HG03432 (cell line): ENCODE results near the gene COCH.
A peak's percentile ranks its signal among the peaks of the same experiment; 100 is the strongest.
"Not testable (repeated sequence)": the region's sequence is repeated elsewhere in the genome, so short reads cannot be mapped to it uniquely, and the experiment has no call there.

Experiments used
- ATAC-seq: cut with Tn5 transposase; IDR thresholded peaks from one replicate; pipeline ENCODE4 v1.9.1; 2021; ENCODE audit warnings: mild to moderate bottlenecking, moderate library complexity; ENCODE audit not compliant: unreplicated experiment

Gene COCH

DNA sequence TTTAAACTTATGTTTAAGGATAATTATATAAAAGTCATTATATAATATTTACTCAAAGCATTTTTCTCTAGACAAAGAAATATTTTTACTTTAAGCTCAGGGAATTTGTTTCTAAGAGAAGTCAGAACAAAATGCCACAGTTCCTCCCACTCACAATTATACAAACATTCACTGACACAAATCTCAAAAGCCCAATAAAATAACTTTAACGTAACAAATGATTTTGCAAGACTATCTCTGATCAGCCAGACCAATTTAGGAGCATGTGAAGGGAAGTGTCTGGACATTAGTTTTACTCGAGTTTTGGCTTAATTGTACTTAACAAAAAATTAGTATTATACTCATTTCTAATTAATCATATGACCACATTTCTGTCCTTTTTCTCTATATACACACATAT, 41.2 kb downstream of the COCH start:
- no peak for ATAC-seq

DNA sequence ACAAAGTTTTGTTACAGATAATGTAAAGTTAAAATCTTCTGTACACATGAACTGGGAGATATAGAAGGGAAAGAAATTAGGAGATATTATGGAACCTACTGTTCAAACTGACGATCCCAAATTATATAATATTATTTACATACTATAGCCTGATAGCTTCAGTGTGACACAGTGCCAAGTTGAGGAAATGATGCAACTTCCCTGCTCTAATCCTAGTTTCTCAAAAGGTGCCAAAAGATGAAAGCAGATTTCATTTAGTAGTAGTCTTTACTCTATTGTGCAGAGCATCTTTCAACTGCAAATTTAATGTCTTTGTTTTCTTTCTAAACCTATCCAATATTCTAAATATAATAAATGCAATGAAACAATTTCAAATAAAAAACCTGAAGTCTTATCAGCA, 46.9 kb downstream of the COCH start:
- no peak for ATAC-seq

DNA sequence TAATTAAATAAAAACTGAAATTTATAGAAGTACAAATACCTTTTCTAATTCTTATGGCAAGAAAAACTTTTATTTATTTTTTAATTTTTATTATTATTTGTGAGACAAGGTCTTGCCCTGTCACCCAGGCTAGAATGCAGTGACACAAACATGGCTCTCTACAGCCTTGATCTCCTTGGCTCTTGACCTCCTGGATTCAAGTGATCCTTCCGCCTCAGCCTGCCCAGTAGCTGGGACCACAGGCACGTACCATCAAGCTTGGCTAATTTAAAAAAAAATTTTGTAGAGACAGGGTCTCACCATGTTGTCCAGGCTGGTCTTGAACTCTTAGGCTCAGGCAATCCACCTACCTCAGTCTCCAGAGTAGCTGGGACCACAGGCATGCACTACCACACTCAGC, 47.4 kb downstream of the COCH start:
- no peak for ATAC-seq

DNA sequence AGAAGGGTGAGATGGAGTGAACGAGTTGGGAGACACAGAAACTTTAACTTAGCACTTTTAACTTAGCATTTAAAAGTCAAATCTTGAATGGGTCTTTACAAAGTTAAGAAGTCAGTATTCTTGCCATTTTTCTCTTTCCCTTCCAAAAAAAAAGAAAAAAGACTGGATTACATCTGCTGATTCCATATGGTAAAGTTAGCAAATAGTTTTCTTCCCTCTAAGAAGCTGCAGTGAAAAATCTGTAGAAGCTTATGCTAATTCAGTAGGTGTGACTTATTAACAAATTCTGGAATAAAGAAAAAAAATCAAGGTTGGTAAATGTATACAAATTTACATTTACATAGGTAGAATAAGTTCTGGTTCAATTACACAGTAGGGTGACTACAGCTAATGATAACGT, 50.9 kb downstream of the COCH start:
- no peak for ATAC-seq

DNA sequence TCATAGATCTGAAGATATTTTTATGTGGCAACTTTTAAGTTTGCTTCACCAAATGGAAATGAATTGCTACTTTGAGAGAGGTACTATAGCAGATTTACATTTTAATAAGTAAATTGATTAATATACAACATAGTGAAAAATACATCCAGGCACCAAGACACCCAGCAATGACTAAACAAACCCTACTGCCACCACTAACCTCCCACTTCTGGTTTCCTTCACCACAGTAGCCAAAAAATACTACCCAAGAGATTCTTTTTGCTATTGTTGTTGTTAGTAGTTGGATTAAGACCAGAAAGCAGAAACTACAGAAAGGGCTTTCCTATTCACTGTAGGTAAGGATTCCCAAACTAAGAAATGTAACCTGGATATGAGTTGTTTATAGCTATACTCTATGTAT, 54.1 kb downstream of the COCH start:
- peak; percentile 50 for ATAC-seq

DNA sequence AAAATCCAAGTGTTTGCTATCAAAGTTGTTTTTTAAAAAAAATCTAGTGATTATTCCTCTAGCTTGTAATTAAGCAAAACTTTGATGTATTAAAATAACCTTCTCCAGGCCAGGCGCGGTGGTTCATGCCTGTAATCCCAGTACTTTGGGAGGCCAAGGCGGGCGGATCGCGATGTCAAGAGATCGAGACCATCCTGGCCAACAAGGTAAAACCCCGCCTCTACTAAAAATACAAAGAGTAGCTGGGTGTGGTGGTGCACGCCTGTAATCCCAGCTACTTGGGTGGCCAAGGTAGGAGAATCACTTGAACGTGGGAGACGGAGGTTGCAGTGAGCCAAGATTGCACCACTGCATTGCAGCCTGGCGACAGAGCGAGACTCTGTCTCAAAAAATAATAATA, 59.6 kb downstream of the COCH start:
- ATAC-seq: not testable (repeated sequence)

DNA sequence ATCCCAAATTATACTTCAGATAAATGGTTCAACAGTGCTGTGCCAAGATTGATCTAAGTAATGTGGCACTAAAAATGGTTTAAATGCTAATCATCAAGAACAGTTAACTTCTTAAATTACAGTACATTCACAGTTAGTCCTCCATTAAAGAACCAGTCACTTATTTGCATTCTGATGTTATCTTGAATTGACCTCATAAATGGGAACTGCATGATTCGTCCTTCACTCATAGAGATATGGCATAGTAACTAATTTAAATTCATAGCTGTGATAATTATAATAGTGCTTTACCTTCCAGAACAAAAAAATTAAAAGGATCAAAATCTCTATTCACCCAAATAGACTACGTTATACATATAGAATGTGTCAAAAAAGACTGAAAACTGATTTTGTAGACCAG, 61.1 kb downstream of the COCH start:
- ATAC-seq: no peak

DNA sequence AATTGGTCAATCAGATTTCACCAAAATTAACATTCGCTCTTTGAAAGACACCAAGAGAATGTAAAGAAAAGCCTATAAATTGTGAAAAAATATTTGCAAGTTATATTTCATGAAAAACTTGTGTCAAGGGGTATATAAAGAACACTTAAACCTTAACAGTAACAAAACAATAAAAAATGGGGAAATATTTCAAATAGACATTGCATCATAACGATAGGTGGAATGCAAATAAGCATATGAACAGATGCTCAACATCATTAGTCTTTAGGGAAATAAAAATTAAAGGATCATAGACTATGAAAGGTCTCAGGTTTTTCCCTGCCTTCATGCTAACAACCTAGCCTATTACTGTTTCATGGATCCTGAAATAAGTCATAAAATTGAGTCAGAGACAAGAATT, 64.3 kb downstream of the COCH start:
- no peak for ATAC-seq
